Esophagus muscularis mucosa (tissue), 4 donors: Measurements from ENCODE around the gene ENPP6. TPM values are rescaled to one million over a fixed set of nuclear protein-coding genes. Genes with fewer than 3 reads are reported as not detected.
"Not testable (repeated sequence)": the region's sequence is repeated elsewhere in the genome, so short reads cannot be mapped to it uniquely, and the experiment has no call there.

ENCODE experiments used
- DNase-seq: peaks from one replicate; pipeline ENCODE4 v3.0.0-alpha.2; 2017; ENCODE audit errors: extremely low spot score
- H3K27ac ChIP-seq, 4 donors: fragments of 200-600 bp; sonication (generic); replicated peaks in 1 of 4; 1 replicate in 3 of 4; 2 replicates in 1 of 4; pipeline ENCODE4 v1.5.1; 2016 to 2019; ENCODE audit warnings: mild to moderate bottlenecking in 1 of 4
- H3K27me3 ChIP-seq, 4 donors: fragments of 200-600 bp; sonication (generic); one replicate each; pipeline versions ENCODE4 v1.5.1 to v1.6.0; 2016 to 2019
- H3K36me3 ChIP-seq, 4 donors: fragments of 200-600 bp; sonication (generic); one replicate each; pipeline ENCODE4 v1.5.1; 2016 to 2019
- H3K4me1 ChIP-seq, 4 donors: fragments of 200-600 bp; sonication (generic); one replicate each; pipeline ENCODE4 v1.5.1; 2016 to 2019
- H3K4me3 ChIP-seq, 4 donors: fragments of 200-600 bp; sonication (generic); 1 replicate in 2 of 4; 2 replicates in 2 of 4; pipeline ENCODE4 v1.5.1; 2016 to 2019; ENCODE audit warnings: mild to moderate bottlenecking in 4 of 4, moderate library complexity in 1 of 4
- H3K9me3 ChIP-seq, 4 donors: fragments of 200-600 bp; sonication (generic); 1 replicate in 3 of 4; 2 replicates in 1 of 4; pipeline ENCODE4 v1.5.1; 2016 to 2019
- CTCF ChIP-seq, 3 experiments: fragments of 200-600 bp in 2 of 3; fragments of 450-650 bp in 1 of 3; sonication (generic) in 2 of 3; IDR thresholded peaks; one replicate each; pipeline ENCODE4 v1.5.1; 2017 to 2019; ENCODE audit warnings: antibody characterized with exemption in 3 of 3, mild to moderate bottlenecking in 2 of 3, moderate library complexity in 1 of 3
- EP300 ChIP-seq: sonication (generic); formaldehyde crosslinking; IDR thresholded peaks from one replicate; pipeline ENCODE4 v1.6.1; 2017; ENCODE audit warnings: antibody characterized with exemption
- POLR2A ChIP-seq: fragments of 450-650 bp; IDR thresholded peaks from one replicate; pipeline ENCODE4 v1.6.1; 2017; ENCODE audit warnings: antibody characterized with exemption, moderate library complexity, mild to moderate bottlenecking, low read depth
- POLR2AphosphoS5 ChIP-seq, 2 donors: sonication (generic); formaldehyde crosslinking; IDR thresholded peaks; one replicate each; pipeline ENCODE4 v1.6.1; 2017; ENCODE audit warnings: antibody characterized with exemption in 2 of 2
- WGBS: methylation state at CpG from one replicate; pipeline ENCODE4 v1.1.5; 2018; 5-methylcytosine and 5-hydroxymethylcytosine counted together
- intact Hi-C: fragments of 100-400 bp; cut with DNase I; formaldehyde crosslinking; loops from one replicate; pipeline ENCODE4 v1.15.1; 2023
- total RNA-seq, 4 donors: library from RNA; depleted of rRNA; stranded (reverse); fragments of >200 nt; gene quantifications; one replicate each; pipeline versions ENCODE4 v1.1.0 to v1.2.1, GENCODE V29; 2016

Gene ENPP6
- total RNA-seq, 4 donors from 2014 or later = 0.42 to 1.1 (median 0.92) TPM

GRCh38 chr4:184059099-184059498 lies 158.6 kb downstream of the ENPP6 start:
- no peaks in the 10 kb centered on the region for H3K4me1 ChIP-seq
- no peak for TF ChIP-seq CTCF (IDR thresholded peaks at IDR 0.05)
- no peak for TF ChIP-seq EP300
- TF ChIP-seq POLR2AphosphoS5 (IDR thresholded peaks at IDR 0.05) = no peak
- no peak for TF ChIP-seq POLR2A
- H3K27ac ChIP-seq = no peak overlapping the region
- 91% methylated on average over 3 of the region's 3 CpGs for WGBS
- peaks cover 0 to 4% (median 0%) of the 10 kb centered on the region in 4 donors for H3K36me3 ChIP-seq
- DNase-seq = no peak
- H3K27me3 ChIP-seq = no peaks in the 10 kb centered on the region
- no peak overlapping the region for H3K4me3 ChIP-seq
- intact Hi-C loops = no loop called here
- no peaks in the 10 kb centered on the region for H3K9me3 ChIP-seq

GRCh38 chr4:184058026-184058425 lies 159.6 kb downstream of the ENPP6 start:
- intact Hi-C loops = no loop called here
- no peak overlapping the region for H3K4me3 ChIP-seq
- 87% methylated on average over 6 of the region's 6 CpGs for WGBS
- no peaks in the 10 kb centered on the region for H3K27me3 ChIP-seq
- peaks cover 0 to 4% (median 0%) of the 10 kb centered on the region in 4 donors for H3K36me3 ChIP-seq
- TF ChIP-seq POLR2AphosphoS5 (IDR thresholded peaks at IDR 0.05) = no peak
- no peak for TF ChIP-seq POLR2A
- no peak for TF ChIP-seq EP300
- TF ChIP-seq CTCF (IDR thresholded peaks at IDR 0.05) = no peak
- no peak overlapping the region for H3K27ac ChIP-seq
- DNase-seq = no peak
- H3K9me3 ChIP-seq = no peaks in the 10 kb centered on the region
- no peaks in the 10 kb centered on the region for H3K4me1 ChIP-seq

DNA sequence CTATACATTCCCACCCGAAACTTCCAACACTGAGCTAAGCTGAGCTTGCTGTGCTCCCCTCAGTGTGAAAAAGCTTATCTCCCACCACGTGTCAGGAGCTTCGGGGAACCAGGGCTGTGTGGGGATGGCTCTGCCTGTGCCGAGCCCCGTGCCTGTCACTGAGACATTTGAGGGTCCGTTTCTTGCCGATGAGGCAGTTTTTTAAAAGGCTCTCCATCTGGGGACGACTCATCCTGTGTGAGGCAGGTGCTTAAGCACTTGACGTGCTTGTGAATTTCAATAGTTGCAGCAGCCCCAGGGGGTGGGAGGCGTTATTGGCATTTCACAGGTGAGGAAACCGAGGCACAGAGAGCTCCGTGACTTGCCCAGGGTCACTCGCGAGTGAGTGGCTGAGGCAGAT lies 160.8 kb downstream of the ENPP6 start:
- H3K4me1 ChIP-seq = no peaks in the 10 kb centered on the region
- no peak overlapping the region for H3K4me3 ChIP-seq
- peaks cover 0 to 4% (median 0%) of the 10 kb centered on the region in 4 donors for H3K36me3 ChIP-seq
- H3K9me3 ChIP-seq = no peaks in the 10 kb centered on the region
- intact Hi-C loops = no loop called here
- DNase-seq = no peak
- H3K27me3 ChIP-seq = no peaks in the 10 kb centered on the region
- H3K27ac ChIP-seq = no peak overlapping the region
- TF ChIP-seq CTCF (IDR thresholded peaks at IDR 0.05) (no peak), POLR2A (no peak), POLR2AphosphoS5 (IDR thresholded peaks at IDR 0.05) (no peak), EP300 (no peak)
- WGBS = 75% methylated on average over 12 of the region's 14 CpGs

DNA sequence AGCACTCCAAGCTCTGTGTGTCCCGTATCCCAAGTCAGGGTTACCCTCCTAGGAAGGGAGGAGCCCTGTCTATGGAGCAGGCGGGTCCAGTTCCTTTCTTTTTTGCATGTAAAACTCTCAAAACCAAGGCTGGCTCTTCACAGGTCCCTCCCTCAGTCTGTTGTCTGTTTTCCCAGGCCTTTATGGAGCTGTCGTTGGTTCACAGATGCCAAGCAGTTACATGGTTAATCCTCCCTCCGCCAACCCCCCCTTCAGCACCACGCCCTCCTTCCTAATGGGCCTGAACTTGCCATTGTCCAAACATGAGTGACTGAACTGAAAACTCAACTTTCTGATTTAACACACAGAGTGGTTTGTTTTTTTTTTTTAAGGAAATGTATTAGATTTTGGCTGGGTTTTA lies 164.2 kb downstream of the ENPP6 start:
- H3K9me3 ChIP-seq = peaks cover 0 to 3% (median 0%) of the 10 kb centered on the region in 4 donors
- no peak for DNase-seq
- no peaks in the 10 kb centered on the region for H3K4me1 ChIP-seq
- TF ChIP-seq EP300 (no peak), POLR2A (no peak), POLR2AphosphoS5 (IDR thresholded peaks at IDR 0.05) (no peak), CTCF (IDR thresholded peaks at IDR 0.05) (no peak)
- no peak overlapping the region for H3K27ac ChIP-seq
- no peaks in the 10 kb centered on the region for H3K27me3 ChIP-seq
- no peak overlapping the region for H3K4me3 ChIP-seq
- intact Hi-C loops = no loop called here
- H3K36me3 ChIP-seq = no peaks in the 10 kb centered on the region
- WGBS = 88% methylated on average over 5 of the region's 5 CpGs

GRCh38 chr4:184052616-184053015 lies 165.1 kb downstream of the ENPP6 start:
- no peak for TF ChIP-seq POLR2AphosphoS5 (IDR thresholded peaks at IDR 0.05)
- TF ChIP-seq EP300 = no peak
- TF ChIP-seq POLR2A = no peak
- no peak for TF ChIP-seq CTCF (IDR thresholded peaks at IDR 0.05)
- Histone ChIP-seq H3K4me3 (no peak overlapping the region), H3K27me3 (no peaks in the 10 kb centered on the region), H3K4me1 (no peaks in the 10 kb centered on the region), H3K36me3 (no peaks in the 10 kb centered on the region), H3K9me3 (peaks cover 0 to 3% (median 2%) of the 10 kb centered on the region in 4 donors), H3K27ac (no peak overlapping the region)
- intact Hi-C loops = no loop called here
- WGBS = 100% methylated on average over 2 of the region's 2 CpGs
- no peak for DNase-seq

DNA sequence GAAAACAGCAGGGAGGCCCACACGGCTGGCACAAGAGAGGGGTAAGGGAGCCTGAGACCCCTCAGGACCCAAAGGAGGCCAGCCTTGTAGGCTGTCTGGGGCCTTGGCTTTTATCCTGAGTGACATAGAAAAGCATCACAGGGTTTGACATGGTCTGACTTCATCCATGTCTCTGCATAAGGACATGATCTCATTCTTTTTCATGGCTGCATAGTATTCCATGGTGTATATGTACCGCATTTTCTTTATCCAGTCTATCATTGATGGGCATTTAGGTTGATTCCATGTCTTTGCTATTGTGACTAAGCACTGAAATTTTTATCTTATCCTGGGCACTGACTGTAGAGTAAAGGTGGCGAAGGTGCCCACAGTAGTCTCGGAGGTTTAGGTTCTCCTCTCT lies 166.4 kb downstream of the ENPP6 start:
- H3K4me1 ChIP-seq, H3K36me3 ChIP-seq, intact Hi-C loops, H3K27ac ChIP-seq, DNase-seq, H3K4me3 ChIP-seq, H3K27me3 ChIP-seq: not testable (repeated sequence)
- H3K9me3 ChIP-seq = peaks cover 0 to 17% (median 13%) of the 10 kb centered on the region in 4 donors
- WGBS = 99% methylated on average over 4 of the region's 4 CpGs
